Urinary bladder (tissue), 4 donors: Measurements from ENCODE around the gene RIMKLA. TPM values are rescaled to one million over a fixed set of nuclear protein-coding genes. Genes with fewer than 3 reads are reported as not detected.
A peak's percentile ranks its signal among the peaks of the same experiment; 100 is the strongest.

Experiments used
- DNase-seq: peaks from one replicate; pipeline ENCODE4 v3.0.0-alpha.2; 2015; ENCODE audit errors: extremely low spot score
- H3K27ac ChIP-seq: one replicate; pipeline ENCODE4 v1.5.1; 2013; ENCODE audit warnings: low read depth, mild to moderate bottlenecking, moderate library complexity
- H3K36me3 ChIP-seq: one replicate; pipeline ENCODE4 v1.6.1; 2013; ENCODE audit warnings: mild to moderate bottlenecking, moderate library complexity; ENCODE audit not compliant: insufficient read depth
- H3K4me1 ChIP-seq: one replicate; pipeline ENCODE4 v1.6.1; 2013; ENCODE audit warnings: mild to moderate bottlenecking, moderate library complexity; ENCODE audit not compliant: insufficient read depth
- H3K4me3 ChIP-seq: one replicate; pipeline ENCODE4 v1.5.1; 2013; ENCODE audit warnings: low read depth, low read length
- WGBS: extraction: QIAGEN DNeasy Blood & Tissue Kit; methylation state at CpG from one replicate; pipeline ENCODE4 v1.1.7; 2013; 5-methylcytosine and 5-hydroxymethylcytosine counted together
- polyA plus RNA-seq: library from polyadenylated mRNA; stranded (reverse); fragments of 200-250 nt; gene quantifications from one replicate; pipeline ENCODE4 v1.2.3, GENCODE V29; 2013
- total RNA-seq: library from RNA; depleted of rRNA; stranded (reverse); fragments of >200 nt; gene quantifications from one replicate; pipeline ENCODE4 v1.2.3, GENCODE V29; 2014
- donor health status: healthy with polysubstance abuse.
- donor health status: healthy.

Gene RIMKLA
- total and polyA plus RNA-seq, 2 donors, result 0.58 to 0.69 TPM

- H3K4me3 ChIP-seq, result no peak overlapping the region
These were observed 12.6 kb downstream of the RIMKLA start for GRCh38 chr1:42392967-42393848.

GRCh38 chr1:42399315-42400100 lies 18.9 kb downstream of the RIMKLA start:
- H3K4me1 ChIP-seq, result no peaks in the 10 kb centered on the region
- no peaks in the 10 kb centered on the region for H3K36me3 ChIP-seq
- no peak for DNase-seq
- 87% methylated on average over 10 of the region's 10 CpGs for WGBS
- H3K4me3 ChIP-seq, result no peak overlapping the region
- no peak overlapping the region for H3K27ac ChIP-seq

More at GRCh38 chr1:42392967-42393848, 12.6 kb downstream of the RIMKLA start:
- Histone ChIP-seq H3K4me1 (no peaks in the 10 kb centered on the region), H3K27ac (no peak overlapping the region), H3K36me3 (no peaks in the 10 kb centered on the region)
- DNase-seq, result no peak
- WGBS, result 77% methylated on average over 2 of the region's 2 CpGs

GRCh38 chr1:42403880-42404400 lies 23.3 kb downstream of the RIMKLA start:
- Histone ChIP-seq H3K4me1 (no peaks in the 10 kb centered on the region), H3K4me3 (no peak overlapping the region), H3K36me3 (no peaks in the 10 kb centered on the region), H3K27ac (no peak overlapping the region)
- no peak for DNase-seq
- WGBS, result 100% methylated on average over 1 of the region's 1 CpG

GRCh38 chr1:42414551-42415496 lies 34.2 kb downstream of the RIMKLA start:
- Histone ChIP-seq H3K27ac (no peak overlapping the region), H3K36me3 (no peaks in the 10 kb centered on the region), H3K4me1 (no peaks in the 10 kb centered on the region), H3K4me3 (no peak overlapping the region)
- 88% methylated on average over 17 of the region's 17 CpGs for WGBS
- DNase-seq, result no peak

GRCh38 chr1:42417166-42417565 lies 36.6 kb downstream of the RIMKLA start:
- no peaks in the 10 kb centered on the region for H3K36me3 ChIP-seq
- H3K4me1 ChIP-seq, result no peaks in the 10 kb centered on the region
- 68% methylated on average over 3 of the region's 3 CpGs for WGBS
- H3K4me3 ChIP-seq, result no peak overlapping the region
- DNase-seq, result no peak
- H3K27ac ChIP-seq, result no peak overlapping the region

- Histone ChIP-seq H3K4me1 (no peaks in the 10 kb centered on the region), H3K27ac (no peak overlapping the region), H3K36me3 (no peaks in the 10 kb centered on the region), H3K4me3 (no peak overlapping the region)
- no peak for DNase-seq
- WGBS, result 95% methylated on average over 1 of the region's 1 CpG
These were observed 37.9 kb downstream of the RIMKLA start for GRCh38 chr1:42418516-42418915.

- H3K36me3 ChIP-seq, result no peaks in the 10 kb centered on the region
- peak; percentile 29 for DNase-seq
- H3K4me3 ChIP-seq, result no peak overlapping the region
- 49% methylated on average over 5 of the region's 5 CpGs for WGBS
- H3K4me1 ChIP-seq, result no peaks in the 10 kb centered on the region
- H3K27ac ChIP-seq, result no peak overlapping the region
These were observed 38.7 kb downstream of the RIMKLA start for GRCh38 chr1:42419126-42419821.

- WGBS, result 44% methylated on average over 7 of the region's 7 CpGs
- no peak for DNase-seq
- Histone ChIP-seq H3K4me3 (no peak overlapping the region), H3K27ac (no peak overlapping the region), H3K4me1 (no peaks in the 10 kb centered on the region), H3K36me3 (no peaks in the 10 kb centered on the region)
These were observed 39.5 kb downstream of the RIMKLA start for GRCh38 chr1:42420121-42420520.

- Histone ChIP-seq H3K4me3 (no peak overlapping the region), H3K36me3 (no peaks in the 10 kb centered on the region), H3K4me1 (no peaks in the 10 kb centered on the region), H3K27ac (no peak overlapping the region)
- 12% methylated on average over 10 of the region's 10 CpGs for WGBS
- DNase-seq, result peak; percentile 82
These were observed 40.5 kb downstream of the RIMKLA start for GRCh38 chr1:42420911-42421585.

- no peak for DNase-seq
- no peak overlapping the region for H3K27ac ChIP-seq
- H3K4me1 ChIP-seq, result no peaks in the 10 kb centered on the region
- no peak overlapping the region for H3K4me3 ChIP-seq
- no peaks in the 10 kb centered on the region for H3K36me3 ChIP-seq
- 72% methylated on average over 9 of the region's 9 CpGs for WGBS
These were observed 42.1 kb downstream of the RIMKLA start for GRCh38 chr1:42422737-42423136.

- WGBS, result 90% methylated on average over 3 of the region's 3 CpGs
- H3K27ac ChIP-seq, result no peak overlapping the region
These were observed 43.1 kb downstream of the RIMKLA start for GRCh38 chr1:42423681-42424080.

GRCh38 chr1:42424201-42424600 lies 43.6 kb downstream of the RIMKLA start:
- no peak for DNase-seq
- Histone ChIP-seq H3K36me3 (no peaks in the 10 kb centered on the region), H3K27ac (no peak overlapping the region), H3K4me3 (no peak overlapping the region), H3K4me1 (no peaks in the 10 kb centered on the region)
- WGBS, result 90% methylated on average over 4 of the region's 4 CpGs

More at GRCh38 chr1:42423681-42424080, 43.1 kb downstream of the RIMKLA start:
- DNase-seq, result no peak
- Histone ChIP-seq H3K4me3 (no peak overlapping the region), H3K36me3 (no peaks in the 10 kb centered on the region), H3K4me1 (no peaks in the 10 kb centered on the region)
